ENCODE data around the gene MYH7. TPM values are rescaled to one million over a fixed set of nuclear protein-coding genes. Genes with fewer than 3 reads are reported as not detected.
"Not testable (repeated sequence)": the region's sequence is repeated elsewhere in the genome, so short reads cannot be mapped to it uniquely, and the experiment has no call there.

Gene MYH7
- total and polyA plus RNA-seq, 5 experiments from 2014 or later, result not detected

DNA sequence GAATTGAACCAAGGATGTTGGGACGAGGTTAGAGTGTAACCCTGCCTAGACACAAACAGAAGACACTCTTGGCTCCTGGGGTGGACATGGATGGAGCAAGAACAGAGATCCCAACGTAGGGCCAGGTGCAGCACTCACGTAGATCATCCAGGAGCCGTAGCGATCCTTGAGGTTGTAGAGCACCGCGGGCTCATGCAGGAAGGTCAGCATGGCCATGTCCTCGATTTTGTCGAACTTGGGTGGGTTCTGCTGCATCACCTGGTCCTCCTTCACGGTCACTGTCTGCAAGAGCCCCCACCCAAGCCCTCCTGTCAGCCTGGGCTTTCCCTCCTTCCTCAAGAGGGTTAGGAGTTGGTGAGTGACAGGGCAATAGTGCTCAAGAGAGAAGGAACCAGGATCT is 2.5 kb downstream of the MYH7 start:
- peaks cover 3 to 10% (median 7%) of the 10 kb centered on the region in 5 donors for H3K27me3 Mint-ChIP-seq
- H3K4me1 Mint-ChIP-seq, result peaks cover 0 to 2% (median 0%) of the 10 kb centered on the region in 4 donors
- H3K36me3 Mint-ChIP-seq, result no peaks in the 10 kb centered on the region
- no peak overlapping the region for H3K27ac Mint-ChIP-seq
- no peak for ATAC-seq
- DNase-seq, result no peak
- peaks cover 0 to 2% (median 0%) of the 10 kb centered on the region in 9 donors for H3K9me3 Mint-ChIP-seq
- POLR2A ChIA-PET, result no interaction called here
- H3K4me3 Mint-ChIP-seq, result no peak overlapping the region

DNA sequence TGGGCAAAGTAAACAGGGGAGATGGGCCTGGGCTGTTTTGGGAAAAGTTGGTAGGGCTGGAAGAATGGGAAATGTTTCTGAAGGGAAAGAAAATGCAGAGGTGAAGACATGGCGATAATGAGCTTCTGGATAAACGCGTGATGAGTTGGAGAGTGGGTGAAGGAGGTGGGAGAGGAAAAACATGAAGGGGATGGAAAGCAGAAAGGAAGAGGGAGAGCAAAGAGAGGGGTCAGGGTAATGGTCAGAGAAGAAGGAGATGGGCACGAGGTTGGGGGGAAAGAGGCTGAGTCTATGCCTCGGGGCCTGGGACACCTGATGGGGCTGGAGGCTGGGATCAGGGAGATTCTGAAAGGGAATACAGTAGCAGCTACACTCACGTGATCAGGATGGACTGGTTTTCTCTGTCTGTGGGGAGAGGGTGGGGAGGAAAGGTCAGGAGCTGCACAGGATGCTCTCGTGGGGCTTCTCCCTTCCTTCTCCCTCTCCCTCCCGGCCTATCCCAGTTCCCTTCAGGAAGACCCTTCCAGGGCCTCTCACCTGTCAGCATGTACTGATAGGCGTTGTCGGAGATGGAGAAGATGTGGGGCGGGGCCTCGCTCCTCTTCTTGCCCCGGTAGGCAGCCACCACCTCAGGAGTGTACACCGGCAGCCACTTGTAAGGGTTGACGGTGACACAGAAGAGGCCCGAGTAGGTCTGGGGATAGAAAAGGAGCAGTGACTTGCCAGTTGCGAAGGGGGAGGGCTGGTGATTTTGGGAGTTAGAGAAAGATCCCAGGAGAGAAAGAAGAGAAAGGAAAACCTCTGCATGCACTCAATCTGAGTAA is 3.1 kb downstream of the MYH7 start:
- POLR2A ChIA-PET, result no interaction called here
- DNase-seq (no peak), ATAC-seq (no peak)
- Mint-ChIP-seq H3K9me3 (peaks cover 0 to 2% (median 0%) of the 10 kb centered on the region in 9 donors), H3K27me3 (peaks cover 4 to 11% (median 7%) of the 10 kb centered on the region in 5 donors), H3K27ac (no peak overlapping the region), H3K36me3 (no peaks in the 10 kb centered on the region), H3K4me1 (no peaks in the 10 kb centered on the region), H3K4me3 (no peak overlapping the region)

DNA sequence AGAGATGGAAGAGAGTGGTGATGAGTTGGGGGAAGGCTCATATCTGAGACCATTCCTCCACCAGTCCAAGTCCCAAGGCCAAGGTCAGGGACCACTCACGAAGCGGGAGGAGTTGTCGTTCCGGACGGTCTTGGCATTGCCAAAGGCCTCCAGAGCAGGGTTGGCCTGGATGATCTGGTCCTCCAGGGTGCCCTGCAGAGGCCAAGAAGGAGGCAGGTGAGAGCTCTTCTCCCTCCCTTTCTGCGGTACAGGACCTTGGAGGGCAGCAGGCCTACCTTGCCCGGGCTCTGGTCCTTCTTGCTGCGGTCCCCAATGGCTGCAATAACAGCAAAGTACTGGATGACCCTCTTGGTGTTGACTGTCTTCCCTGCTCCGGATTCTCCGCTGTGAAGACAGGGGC is 4.0 kb downstream of the MYH7 start:
- ATAC-seq (no peak), DNase-seq (no peak)
- no peak overlapping the region for H3K4me3 Mint-ChIP-seq
- no peaks in the 10 kb centered on the region for H3K4me1 Mint-ChIP-seq
- H3K27me3 Mint-ChIP-seq, result peaks cover 4 to 11% (median 9%) of the 10 kb centered on the region in 5 donors
- H3K9me3 Mint-ChIP-seq, result peaks cover 0 to 2% (median 0%) of the 10 kb centered on the region in 9 donors
- POLR2A ChIA-PET, result no interaction called here
- no peak overlapping the region for H3K27ac Mint-ChIP-seq
- H3K36me3 Mint-ChIP-seq, result no peaks in the 10 kb centered on the region

DNA sequence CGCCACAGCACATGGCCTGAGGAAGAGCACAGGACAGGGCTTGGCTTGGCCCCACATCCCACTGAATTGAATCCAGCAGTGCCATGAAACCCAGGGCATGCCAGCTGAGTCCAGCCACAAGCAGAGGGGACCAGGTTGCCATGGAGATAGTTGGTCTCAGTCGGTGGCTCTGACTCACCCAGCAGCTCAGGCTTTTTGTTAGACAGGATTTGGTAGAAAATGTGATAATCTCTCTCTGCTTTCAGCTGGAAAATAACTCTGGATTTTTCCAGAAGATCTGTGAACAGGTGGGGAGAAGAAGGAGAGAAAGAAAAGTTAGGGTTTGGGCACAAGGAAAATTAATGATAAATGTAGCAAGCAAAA is 4.8 kb downstream of the MYH7 start:
- H3K27me3 Mint-ChIP-seq, result peaks cover 4 to 11% (median 9%) of the 10 kb centered on the region in 5 donors
- POLR2A ChIA-PET, result no interaction called here

DNA sequence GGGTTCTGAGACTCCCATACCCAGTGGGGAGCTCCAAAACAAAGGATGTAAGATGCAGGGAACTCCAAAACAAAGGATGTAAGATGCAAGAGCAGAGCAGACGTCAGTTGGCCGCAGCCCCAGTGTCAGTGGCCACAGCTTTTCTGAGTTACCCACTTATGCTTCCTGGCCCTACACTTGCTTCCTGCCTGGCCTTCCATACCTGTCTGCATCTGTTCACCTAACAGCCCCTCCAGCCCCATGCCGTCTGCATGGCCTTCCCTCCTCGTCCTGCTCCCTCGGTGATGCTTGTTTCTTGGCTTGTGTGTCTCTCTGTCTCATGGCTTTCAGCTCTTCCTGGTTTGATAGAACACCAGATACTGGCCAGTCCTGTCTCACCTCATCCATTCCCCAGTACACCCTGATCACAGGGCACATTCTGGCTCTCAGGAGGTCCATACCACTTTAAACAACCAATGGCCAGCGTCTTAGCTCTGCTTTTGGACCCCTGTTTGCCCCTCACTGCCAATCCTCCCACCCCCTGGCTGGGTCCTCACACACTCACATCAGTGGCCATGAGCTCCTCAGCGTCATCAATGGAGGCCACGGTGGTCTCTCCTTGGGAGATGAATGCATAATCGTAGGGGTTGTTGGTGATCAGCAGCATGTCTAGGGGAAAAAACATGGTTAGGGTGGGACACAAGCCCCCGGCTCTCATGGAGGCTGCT is 5.3 kb downstream of the MYH7 start:
- POLR2A ChIA-PET, result no interaction called here
- Mint-ChIP-seq H3K27ac (no peak overlapping the region), H3K27me3 (peaks cover 4 to 11% (median 9%) of the 10 kb centered on the region in 5 donors), H3K9me3 (peaks cover 0 to 2% (median 0%) of the 10 kb centered on the region in 9 donors), H3K36me3 (no peaks in the 10 kb centered on the region), H3K4me1 (no peaks in the 10 kb centered on the region), H3K4me3 (no peak overlapping the region)
- DNase-seq (no peak), ATAC-seq (no peak)

More for the DNA sequence above, 4.8 kb downstream of the MYH7 start:
- no peak for ATAC-seq
- DNase-seq, result no peak
- no peaks in the 10 kb centered on the region for H3K4me1 Mint-ChIP-seq
- no peak overlapping the region for H3K27ac Mint-ChIP-seq
- no peaks in the 10 kb centered on the region for H3K36me3 Mint-ChIP-seq
- H3K4me3 Mint-ChIP-seq, result no peak overlapping the region
- peaks cover 0 to 2% (median 0%) of the 10 kb centered on the region in 9 donors for H3K9me3 Mint-ChIP-seq

DNA sequence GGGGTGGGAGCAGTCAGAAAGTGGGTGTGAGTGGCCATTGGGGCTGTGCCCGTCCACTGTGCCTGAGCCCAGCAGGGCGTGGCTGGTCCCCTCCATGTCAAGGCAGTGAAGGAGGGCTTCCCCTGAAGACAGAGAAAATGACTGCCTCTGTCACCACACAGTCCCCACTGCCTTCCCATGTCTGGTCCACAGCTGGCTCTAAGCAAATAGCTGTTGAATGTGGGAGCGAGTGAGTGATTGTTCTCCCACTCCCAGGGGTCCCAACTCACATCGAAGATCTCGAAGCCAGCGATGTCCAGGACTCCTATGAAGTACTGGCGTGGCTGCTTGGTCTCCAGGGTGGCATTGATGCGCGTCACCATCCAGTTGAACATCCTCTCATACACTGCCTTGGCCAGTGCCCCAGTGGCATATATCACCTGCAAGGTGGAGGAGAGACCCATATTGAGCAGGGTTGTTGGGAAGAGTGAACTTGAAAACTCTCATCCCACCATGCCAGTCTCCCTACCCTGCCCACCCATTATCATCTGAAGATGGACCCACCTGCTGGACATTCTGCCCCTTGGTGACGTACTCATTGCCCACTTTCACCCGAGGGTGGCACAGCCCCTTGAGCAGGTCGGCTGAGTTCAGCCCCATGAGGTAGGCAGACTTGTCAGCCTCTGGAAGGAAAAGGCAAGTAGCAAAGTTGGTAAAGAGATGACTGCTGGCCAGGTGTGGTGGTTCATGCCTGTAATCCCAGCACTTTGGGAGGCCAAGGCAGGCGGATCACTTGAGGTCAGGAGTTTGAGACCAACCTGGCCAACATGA is 6.6 kb downstream of the MYH7 start:
- Mint-ChIP-seq H3K27ac (no peak overlapping the region), H3K4me3 (no peak overlapping the region), H3K4me1 (no peaks in the 10 kb centered on the region), H3K36me3 (no peaks in the 10 kb centered on the region), H3K9me3 (peaks cover 0 to 2% (median 0%) of the 10 kb centered on the region in 9 donors), H3K27me3 (peaks cover 4 to 12% (median 9%) of the 10 kb centered on the region in 5 donors)
- DNase-seq (no peak), ATAC-seq (no peak)
- POLR2A ChIA-PET, result no interaction called here

DNA sequence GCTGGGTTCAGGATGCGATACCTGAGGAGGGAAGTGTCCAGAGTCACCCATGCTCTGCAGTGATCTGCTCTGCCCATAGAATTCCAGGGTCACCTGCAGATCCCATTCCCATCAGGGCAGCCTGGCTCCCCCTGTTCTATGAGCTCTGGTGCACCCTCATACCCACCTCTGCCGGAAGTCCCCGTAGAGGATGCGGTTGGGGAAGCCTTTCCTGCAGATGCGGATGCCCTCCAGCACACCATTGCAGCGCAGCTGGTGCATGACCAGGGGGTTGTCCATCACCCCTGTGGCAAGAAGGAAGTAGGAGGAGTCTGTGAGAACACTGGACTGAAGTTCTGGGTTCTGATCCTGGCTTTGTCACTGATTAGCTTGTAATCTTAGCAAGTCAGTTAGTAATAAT is 9.7 kb downstream of the MYH7 start:
- H3K27ac Mint-ChIP-seq, H3K9me3 Mint-ChIP-seq, DNase-seq, H3K36me3 Mint-ChIP-seq, POLR2A ChIA-PET, H3K4me3 Mint-ChIP-seq, ATAC-seq, H3K27me3 Mint-ChIP-seq, H3K4me1 Mint-ChIP-seq: not testable (repeated sequence)

DNA sequence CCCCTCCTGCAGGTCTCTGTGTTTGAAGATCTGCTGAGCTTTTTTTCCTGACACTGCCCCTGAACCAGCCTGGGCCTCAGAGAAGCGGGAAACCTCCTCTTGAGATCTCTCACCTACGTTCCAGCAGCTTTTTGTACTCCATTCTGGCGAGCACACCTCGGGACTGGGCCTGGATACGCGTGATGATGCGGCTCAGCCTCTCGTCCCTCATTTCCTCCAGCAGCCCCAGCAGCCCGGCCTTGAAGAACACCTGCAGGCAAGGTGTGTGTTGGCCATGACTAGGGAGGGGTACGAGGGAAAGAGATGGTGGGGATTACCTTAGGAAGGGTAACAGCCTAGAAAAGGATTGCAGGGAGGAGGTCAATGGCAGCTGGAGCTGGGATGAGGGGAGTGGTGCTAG is 10.3 kb downstream of the MYH7 start:
- H3K4me1 Mint-ChIP-seq, result no peaks in the 10 kb centered on the region
- no peaks in the 10 kb centered on the region for H3K36me3 Mint-ChIP-seq
- POLR2A ChIA-PET, result no interaction called here
- ATAC-seq, result no peak
- no peaks in the 10 kb centered on the region for H3K9me3 Mint-ChIP-seq
- DNase-seq, result no peak
- H3K4me3 Mint-ChIP-seq, result no peak overlapping the region
- peaks cover 0 to 12% (median 4%) of the 10 kb centered on the region in 5 donors for H3K27me3 Mint-ChIP-seq
- H3K27ac Mint-ChIP-seq, result no peak overlapping the region

DNA sequence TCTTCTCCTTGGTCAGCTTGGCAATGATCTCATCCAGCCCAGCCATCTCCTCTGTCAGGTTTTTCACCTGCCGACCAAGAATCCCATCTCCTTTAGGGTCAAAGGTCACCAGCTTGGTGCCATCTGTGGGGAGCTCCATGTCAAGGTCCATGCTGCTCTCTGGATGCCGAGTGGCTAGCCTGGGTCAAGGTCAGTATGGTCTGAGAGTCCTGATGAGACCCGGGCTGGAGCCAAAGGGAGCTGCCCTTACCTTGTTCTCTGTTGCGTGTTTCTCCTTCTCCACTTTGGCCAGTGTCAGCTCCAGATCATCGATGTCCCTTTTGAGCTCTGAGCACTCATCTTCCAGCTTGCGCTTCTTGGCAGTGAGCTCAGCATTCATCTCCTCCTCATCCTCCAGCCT is 11.8 kb downstream of the MYH7 start:
- ATAC-seq (no peak), DNase-seq (peak in 1 of 10 donors; percentile 18)
- no peaks in the 10 kb centered on the region for H3K36me3 Mint-ChIP-seq
- H3K4me1 Mint-ChIP-seq, result no peaks in the 10 kb centered on the region
- peaks cover 2 to 27% (median 7%) of the 10 kb centered on the region in 5 donors for H3K27me3 Mint-ChIP-seq
- H3K27ac Mint-ChIP-seq, result no peak overlapping the region
- H3K9me3 Mint-ChIP-seq, result no peaks in the 10 kb centered on the region
- POLR2A ChIA-PET, result no interaction called here
- H3K4me3 Mint-ChIP-seq, result no peak overlapping the region

DNA sequence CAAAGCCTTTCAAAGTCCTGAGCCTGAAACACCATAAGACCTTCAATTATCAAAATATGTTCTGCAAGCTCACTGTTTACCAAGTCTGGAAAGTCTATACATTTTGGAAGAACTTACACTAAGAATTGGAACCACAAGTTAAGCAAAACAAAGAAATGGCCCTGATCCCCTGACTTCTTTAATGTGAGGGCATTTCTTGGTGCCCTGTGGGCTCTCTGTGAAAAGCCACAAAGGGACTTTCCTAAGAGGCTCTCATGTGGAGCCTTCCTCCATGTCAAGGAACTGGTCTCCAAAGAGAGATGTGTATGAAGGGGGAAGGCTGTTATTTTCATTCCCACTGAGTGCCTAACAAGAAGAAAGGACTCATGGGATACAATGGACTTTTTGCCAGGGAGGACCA is 13.9 kb downstream of the MYH7 start:
- no peak for DNase-seq
- Mint-ChIP-seq H3K36me3 (no peaks in the 10 kb centered on the region), H3K27ac (no peak overlapping the region), H3K4me3 (no peak overlapping the region), H3K9me3 (no peaks in the 10 kb centered on the region), H3K27me3 (peaks cover 0 to 34% (median 5%) of the 10 kb centered on the region in 5 donors), H3K4me1 (no peaks in the 10 kb centered on the region)
- POLR2A ChIA-PET, result no interaction called here
- no peak for ATAC-seq

DNA sequence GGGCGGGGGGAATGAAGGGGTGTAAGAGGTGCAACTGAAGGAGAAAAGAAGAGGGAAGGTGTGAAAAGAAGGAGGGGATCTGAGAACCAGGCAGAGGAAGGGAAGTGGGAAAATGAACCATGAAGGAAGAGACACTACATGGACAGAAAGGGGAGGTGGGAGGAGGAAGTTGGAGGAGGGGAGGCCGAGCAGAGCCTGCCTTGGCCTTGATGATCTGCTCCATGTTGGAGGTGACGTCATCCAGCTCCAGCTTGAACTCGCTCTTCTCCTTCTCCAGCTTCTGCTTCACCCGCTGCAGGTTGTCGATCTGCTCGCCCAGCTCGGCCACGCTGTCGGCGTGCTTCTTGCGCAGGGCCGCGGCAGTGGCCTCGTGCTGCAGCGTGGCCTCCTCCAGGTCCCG is 15.8 kb downstream of the MYH7 start:
- ATAC-seq, H3K27ac Mint-ChIP-seq, DNase-seq, H3K4me1 Mint-ChIP-seq, H3K36me3 Mint-ChIP-seq, H3K9me3 Mint-ChIP-seq, POLR2A ChIA-PET, H3K4me3 Mint-ChIP-seq: not testable (repeated sequence)
- H3K27me3 Mint-ChIP-seq, result peaks cover 0 to 33% (median 5%) of the 10 kb centered on the region in 5 donors

DNA sequence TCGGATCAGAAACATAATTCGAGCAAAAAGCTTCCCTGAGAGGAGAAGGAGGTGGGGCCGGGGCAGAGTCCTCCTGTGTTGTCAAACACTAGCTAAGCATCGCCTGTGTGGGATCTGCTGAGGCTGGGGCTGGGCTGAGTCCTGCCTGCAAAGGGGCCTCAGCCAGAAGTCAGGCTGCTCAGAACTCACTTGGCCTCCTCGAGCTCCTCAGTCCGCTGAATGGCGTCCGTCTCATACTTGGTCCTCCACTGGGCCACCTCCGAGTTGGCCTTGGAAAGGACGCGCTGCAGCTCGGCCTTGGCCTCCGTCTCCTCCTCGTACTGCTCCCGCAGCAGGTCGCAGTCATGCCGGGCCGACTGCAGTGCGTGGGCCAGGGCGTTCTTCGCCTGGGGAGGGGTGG is 17.4 kb downstream of the MYH7 start:
- no peaks in the 10 kb centered on the region for H3K4me1 Mint-ChIP-seq
- no peaks in the 10 kb centered on the region for H3K9me3 Mint-ChIP-seq
- DNase-seq, result no peak
- H3K4me3 Mint-ChIP-seq, result no peak overlapping the region
- POLR2A ChIA-PET, result no interaction called here
- no peak overlapping the region for H3K27ac Mint-ChIP-seq
- no peaks in the 10 kb centered on the region for H3K36me3 Mint-ChIP-seq
- peaks cover 0 to 24% (median 5%) of the 10 kb centered on the region in 5 donors for H3K27me3 Mint-ChIP-seq
- ATAC-seq, result no peak

DNA sequence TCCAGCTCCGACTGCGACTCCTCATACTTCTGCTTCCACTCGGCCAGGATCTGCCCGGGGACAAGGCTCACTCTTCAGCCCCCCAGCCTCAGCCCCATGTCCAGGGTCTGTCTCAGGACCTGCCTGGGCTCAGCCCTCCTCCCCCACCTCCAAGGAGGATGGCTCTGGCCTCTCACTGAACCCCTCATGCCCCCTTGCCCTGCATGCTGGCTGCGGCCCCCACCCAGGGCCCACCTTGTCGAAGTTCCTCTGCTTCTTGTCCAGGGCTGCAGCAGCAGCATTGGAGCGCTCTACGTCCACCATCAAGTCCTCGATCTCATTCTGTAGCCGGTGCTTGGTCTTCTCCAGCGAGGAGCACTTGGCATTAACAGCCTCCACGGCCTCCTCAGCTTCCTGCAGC is 18.2 kb downstream of the MYH7 start:
- DNase-seq, H3K4me1 Mint-ChIP-seq, H3K9me3 Mint-ChIP-seq, H3K4me3 Mint-ChIP-seq, ATAC-seq, H3K27ac Mint-ChIP-seq, POLR2A ChIA-PET, H3K36me3 Mint-ChIP-seq: not testable (repeated sequence)
- H3K27me3 Mint-ChIP-seq, result peaks cover 0 to 24% (median 8%) of the 10 kb centered on the region in 5 donors

Measured in naive thymus-derived CD8-positive, alpha-beta T cell (primary cell).